Stimulated activated CD8-positive, alpha-beta memory T cell treated with anti-CD3 and anti-CD28 coated beads, Interleukin-2, amount 100 ng/mL, for 1 hour (primary cell): ENCODE results near the gene FYTTD1.
"Not testable (repeated sequence)": the region's sequence is repeated elsewhere in the genome, so short reads cannot be mapped to it uniquely, and the experiment has no call there.

Experiments used
- DNase-seq, 2 donors: peaks; one replicate each; pipeline ENCODE4 v3.0.0-alpha.2; 2020; ENCODE audit warnings: low read depth in 2 of 2

Gene FYTTD1, protein sequence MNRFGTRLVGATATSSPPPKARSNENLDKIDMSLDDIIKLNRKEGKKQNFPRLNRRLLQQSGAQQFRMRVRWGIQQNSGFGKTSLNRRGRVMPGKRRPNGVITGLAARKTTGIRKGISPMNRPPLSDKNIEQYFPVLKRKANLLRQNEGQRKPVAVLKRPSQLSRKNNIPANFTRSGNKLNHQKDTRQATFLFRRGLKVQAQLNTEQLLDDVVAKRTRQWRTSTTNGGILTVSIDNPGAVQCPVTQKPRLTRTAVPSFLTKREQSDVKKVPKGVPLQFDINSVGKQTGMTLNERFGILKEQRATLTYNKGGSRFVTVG

DNA sequence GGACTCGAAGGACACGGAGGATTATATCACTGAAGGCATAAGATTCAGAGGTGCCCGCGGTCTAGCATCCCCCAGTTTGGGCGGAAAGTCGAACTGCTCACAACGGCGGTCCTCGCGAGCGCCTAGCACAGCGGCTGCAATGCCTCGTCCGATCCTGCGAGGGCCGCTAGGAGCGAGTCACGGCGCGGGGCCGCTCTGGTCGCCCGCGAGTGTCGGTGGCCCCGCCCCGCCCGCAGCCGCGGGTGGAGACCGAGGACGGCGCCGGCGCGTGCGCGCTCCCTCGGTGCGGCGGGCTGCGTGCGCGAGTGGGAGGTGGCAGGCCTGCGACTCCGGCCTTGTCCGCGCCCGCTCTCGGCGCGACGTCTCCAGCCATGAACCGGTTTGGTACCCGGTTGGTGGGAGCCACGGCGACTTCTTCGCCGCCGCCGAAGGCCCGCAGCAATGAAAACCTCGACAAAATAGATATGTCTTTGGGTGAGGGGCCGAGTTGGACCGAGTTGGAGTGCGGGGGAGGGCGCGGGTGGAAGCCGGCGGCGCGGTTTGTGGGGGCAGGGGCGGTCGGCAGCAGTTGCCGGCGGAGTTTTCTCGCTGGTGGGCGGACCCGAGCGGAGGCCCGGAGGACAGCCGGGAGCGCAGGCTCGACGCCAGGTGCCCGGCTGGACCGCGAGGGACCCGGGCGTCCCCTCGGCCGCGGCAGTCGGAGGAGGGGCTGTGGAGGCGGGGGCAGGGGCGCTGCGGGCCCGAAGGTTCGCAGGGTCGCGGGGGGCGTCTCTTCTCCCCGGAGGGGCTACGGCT lies at the start of gene FYTTD1:
Gene FYTTD1, plus strand, starts transcription at position 283 of the 795 bp plus-strand sequence. Its CDS starts 89 bp downstream, at position 372.
- peak; percentile 79 to 80 for DNase-seq

DNA sequence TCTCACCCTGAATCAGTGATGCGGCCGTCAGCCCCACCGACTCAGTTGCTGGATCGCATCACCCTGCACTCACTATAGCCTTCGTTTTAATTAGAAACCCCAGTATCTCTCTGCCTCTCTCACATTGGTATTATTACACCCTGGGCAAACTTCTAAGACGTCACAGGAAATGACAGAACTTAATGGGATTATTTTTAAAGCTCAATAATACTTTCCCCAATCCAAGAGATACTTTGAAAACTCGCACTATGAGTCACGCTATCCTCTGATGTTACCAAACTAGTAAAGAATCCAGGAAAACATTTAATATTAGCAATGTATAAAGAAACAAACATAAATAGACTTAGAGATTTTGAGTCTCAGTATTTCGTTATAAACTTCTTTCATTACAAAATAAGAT lies 49.6 kb upstream of the FYTTD1 start:
- no peak for DNase-seq

DNA sequence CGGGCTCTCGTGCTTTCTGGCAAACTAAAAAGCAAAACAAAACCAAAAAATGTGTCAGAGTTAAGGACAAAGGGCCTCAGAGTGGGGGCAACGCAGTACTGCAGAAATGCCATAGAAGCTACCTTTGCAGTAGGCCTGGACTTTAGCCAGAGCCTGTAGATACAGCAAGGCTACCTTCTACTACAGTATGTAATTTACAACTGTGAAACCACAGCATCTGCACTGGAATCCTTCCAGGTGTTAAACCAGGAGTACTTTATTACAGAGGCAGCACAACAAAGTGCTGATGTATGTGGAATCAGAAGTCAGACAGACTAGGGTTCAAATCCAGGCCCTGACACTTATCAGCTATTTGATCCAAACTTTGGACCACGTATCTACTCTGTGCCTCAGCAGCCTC lies 47.8 kb upstream of the FYTTD1 start:
- DNase-seq, result no peak

DNA sequence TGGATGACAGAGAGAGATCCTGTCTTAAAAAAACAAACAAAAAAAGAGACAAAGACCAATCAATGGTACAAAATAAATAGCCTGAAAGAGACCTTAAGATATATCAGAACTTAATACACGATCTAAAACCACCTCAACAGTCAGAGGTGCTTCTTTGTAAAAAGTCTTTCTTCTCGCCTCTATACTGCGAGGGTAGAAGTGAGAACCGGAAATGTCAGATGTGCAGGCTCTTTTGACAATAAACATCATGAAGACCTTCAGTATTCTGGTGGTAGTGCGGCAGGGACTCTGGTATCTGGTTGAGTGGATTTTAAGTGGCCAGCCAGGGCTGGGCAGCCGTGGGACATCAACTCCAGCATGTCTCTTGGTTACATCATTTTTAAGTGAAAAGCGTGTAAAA lies 43.0 kb upstream of the FYTTD1 start:
- DNase-seq, result no peak

DNA sequence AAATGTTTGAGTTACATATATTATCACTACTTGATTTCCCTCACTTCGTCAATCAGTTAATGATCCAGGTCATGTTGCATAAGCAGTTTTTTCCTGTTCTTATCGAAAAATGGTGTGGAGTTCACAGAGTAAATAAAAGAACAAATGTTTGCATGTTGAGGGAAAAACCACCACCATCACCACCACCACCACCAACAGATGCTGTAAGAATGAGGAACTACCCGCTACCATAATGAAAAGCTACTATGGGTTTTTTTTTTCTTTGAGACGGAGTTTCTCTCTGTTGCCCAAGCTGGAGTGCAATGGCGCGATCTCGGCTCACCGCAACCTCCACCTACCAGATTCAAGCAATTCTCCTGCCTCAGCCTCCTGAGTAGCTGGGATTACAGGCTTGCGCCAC lies 40.5 kb upstream of the FYTTD1 start:
- DNase-seq, result no peak

DNA sequence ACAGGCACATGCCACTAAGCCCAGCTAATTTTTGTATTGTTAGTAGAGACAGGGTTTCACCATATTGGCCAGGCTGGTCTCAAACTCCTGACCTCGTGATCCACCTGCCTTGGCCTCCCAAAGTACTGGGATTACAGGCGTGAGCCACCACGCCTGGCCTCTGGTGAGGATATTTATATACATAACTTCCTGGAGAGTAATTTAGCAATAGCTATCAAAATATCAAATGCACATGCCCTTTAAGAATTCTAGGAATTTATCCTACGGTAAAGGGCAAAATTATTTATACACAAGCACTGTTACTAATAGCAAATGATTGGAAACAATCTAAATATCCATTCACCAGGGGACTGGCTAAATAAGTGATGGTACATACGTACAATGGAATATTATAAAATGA lies 38.7 kb upstream of the FYTTD1 start:
- DNase-seq, result not testable (repeated sequence)

DNA sequence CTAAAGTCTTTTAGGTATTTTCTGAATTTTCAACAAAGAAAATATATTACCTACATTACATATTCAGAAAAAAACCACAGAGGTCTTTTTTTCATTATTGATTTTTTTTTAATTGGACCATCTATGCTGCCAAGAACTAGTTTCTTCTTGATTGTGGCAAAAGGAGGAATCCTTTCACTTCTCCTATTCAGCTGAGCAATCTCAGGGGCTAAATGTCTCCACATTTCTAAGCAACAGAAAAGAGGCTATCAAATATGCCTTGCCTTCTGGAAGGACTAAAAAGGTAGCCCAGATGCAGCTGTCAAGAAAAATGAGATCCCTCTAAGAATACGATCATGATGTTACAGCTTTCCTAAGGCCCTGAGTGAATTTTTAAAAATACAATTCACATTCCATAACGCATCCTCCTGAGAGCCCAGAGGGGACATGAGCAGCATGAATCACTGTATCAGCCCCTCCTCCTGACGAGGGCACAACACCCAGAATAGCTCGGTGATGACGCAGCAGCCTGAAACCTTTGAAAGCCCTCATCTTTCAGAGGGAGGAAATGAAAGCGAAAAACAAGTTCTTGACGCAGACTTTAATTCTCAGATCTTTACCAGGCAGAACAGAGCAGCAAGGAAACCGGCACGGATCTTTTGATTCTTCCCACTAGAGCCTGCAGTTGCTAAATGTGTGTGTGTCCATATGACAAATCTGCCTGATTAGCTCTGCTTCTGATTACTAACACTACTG lies 37.5 kb upstream of the FYTTD1 start:
- DNase-seq, result peak; percentile 67 to 69

DNA sequence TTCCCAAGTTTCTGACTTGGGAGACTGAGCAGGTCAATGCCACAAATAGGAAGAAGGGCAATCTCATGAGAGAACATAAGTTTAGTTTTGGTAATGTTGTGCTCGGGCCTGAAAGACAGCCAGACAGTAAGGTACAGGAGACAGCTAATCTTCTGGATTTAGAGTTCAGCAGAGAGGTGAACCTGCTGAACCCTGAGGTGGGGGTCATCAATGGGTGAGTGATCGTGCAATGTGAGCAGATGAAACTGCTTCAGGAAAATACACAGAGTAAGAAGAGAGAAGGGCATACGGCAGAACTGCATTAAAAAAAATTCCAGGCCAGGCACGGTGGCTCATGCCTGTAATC lies 36.2 kb upstream of the FYTTD1 start:
- DNase-seq, result no peak

DNA sequence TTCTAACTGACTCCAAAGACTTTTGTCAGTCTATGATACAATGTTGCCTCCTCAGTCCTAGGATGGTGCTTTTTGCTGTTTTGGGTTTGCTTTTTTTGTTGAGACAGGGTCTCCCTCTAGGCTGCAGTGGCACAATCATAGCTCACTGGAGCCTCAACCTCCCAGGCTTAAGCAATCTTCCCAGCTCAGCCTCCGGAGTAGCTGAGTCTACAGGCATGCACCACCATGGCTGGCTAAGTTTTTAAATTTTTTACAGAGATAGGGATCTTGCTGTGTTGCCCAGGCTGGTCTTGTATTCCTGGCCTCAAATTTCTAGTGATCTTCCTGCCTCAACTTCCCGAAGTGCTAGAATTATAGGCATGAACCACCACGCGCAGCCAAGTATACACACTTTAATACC lies 35.4 kb upstream of the FYTTD1 start:
- no peak for DNase-seq

DNA sequence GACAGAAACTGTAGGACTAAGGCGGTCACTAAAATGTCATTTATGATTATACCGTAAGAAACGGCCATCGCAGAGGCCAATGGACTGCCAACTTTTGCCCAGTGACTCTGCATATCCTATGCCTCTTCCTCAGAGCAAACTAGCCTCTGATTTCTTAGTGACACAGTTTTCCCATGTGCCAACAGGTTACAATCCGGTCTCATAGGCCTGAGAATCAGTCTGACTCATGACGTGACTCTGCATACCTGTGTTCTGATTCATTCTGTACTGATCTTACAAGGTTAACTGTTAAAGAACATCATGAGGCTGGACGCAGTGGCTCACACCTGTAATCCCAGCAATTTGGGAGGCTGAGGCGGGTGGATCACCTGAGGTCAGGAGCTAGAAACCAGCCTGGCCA lies 30.8 kb upstream of the FYTTD1 start:
- DNase-seq, result no peak

DNA sequence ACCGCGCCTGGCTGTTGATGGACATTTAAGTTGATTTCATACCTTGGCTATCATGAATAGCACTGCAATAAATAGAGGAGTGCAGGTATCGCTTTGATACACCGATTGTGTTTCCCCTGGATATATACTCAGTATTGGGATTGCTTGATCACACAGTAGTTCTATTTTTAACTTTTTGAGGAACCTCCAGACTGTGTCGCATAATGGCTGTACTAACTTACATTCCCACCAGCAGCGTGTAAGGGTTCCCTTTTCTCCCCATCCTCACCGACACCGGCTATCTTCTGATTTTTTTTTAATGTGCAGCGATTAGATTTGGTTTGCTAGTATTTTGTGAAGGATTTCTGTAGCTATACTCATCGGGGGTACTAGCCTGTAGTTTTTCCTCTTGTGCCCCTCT lies 29.0 kb upstream of the FYTTD1 start:
- DNase-seq, result no peak

DNA sequence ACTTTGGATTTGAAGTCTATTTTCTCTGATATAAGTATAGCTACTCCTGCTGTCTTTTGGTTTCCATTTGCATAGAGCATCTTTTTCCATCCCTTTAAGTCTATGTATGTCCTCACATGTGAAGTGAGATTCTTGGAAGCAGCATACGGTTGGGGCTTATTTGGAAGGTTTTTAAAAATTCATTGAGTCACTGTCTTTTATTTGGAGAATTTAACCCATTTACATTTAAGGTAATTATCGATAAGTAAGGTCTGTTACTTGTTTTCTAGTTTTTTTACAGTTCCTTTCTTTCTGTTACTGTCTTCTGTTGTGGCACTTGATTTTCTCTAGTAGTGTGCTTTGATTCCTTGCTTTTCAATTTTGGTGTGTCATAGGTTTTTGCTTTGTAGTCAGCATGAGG lies 26.9 kb upstream of the FYTTD1 start:
- DNase-seq, result no peak

DNA sequence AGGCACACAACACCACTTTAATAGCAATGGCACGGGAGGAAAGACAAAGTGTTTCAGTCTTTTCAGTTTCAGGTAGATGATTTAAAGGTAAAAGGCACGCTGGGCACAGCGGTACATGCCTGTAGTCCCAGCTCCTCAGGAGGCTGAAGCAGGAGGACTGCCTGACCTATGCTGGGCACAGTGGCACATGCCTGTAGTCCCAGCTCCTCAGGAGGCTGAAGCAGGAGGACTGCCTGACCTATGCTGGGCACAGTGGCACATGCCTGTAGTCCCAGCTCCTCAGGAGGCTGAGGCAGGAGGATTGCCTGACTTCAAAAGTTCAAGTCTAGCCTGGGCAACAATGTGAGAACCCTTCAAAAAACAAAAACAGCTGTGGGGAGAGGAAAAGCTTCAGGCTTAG lies 21.8 kb upstream of the FYTTD1 start:
- DNase-seq, result not testable (repeated sequence)

DNA sequence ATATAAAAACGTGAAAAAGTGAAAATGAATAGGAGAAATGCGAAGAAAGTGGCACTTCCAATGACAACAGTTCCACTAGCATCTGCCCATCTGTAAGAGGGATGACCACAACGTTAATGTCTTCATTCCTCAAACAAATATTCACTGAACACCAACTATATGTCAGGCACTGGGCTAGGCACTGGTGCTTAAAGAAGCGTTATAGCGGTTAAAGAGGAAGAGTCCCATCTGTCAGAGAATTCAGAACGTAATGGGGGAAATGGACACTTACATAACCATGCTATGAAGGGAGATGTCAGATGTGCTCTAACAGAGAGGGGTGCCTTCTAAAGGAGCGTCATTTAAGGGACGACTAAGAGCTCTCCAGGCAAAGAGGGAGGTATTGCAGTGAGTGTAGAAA lies 21.2 kb upstream of the FYTTD1 start:
- no peak for DNase-seq

DNA sequence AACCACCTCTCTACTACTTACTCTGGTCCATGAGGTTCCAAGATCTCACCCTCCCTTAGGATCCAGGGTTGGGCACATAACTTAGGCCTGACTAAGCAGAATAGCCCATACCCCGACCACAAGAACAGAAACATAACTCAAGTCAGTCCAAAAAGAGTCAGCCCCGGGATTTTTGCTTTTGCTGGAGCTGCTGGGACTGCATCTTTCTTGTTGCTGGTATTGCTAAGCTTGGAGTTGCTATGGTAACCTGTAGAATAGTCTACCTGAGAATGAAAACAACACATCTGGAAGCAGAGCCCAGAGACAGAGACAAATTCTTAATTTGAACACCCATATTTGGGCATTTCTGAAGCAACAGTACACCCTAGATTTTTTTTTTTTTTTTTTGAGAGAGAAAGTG lies 19.5 kb upstream of the FYTTD1 start:
- DNase-seq, result no peak

DNA sequence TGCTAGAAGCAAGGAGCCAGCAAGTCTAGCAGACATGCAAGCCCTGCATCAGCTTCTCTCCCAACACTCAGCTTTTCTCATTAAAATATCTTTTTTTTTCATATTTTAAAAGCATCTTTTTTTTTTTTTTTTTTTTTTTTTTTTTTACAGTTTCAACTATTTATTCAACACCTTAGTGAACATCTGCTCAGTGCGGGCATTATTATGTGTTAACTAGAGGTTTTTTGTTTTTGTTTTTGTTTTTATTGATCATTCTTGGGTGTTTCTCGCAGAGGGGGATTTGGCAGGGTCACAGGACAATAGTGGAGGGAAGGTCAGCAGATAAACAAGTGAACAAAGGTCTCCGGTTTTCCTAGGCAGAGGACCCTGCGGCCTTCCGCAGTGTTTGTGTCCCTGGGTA lies 18.9 kb upstream of the FYTTD1 start:
- DNase-seq, result not testable (repeated sequence)

DNA sequence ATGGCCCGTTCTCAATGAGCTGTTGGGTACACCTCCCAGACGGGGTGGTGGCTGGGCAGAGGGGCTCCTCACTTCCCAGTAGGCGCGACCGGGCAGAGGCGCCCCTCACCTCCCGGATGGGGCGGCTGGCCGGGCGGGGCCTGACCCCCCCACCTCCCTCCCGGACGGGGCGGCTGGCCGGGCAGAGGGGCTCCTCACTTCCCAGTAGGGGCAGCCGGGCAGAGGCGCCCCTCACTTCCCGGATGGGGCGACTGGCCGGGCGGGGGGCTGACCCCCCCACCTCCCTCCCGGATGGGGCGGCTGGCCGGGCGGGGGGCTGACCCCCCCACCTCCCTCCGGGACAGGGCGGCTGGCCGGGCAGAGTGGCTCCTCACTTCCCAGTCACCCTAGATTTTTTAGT lies 18.2 kb upstream of the FYTTD1 start:
- not testable (repeated sequence) for DNase-seq

DNA sequence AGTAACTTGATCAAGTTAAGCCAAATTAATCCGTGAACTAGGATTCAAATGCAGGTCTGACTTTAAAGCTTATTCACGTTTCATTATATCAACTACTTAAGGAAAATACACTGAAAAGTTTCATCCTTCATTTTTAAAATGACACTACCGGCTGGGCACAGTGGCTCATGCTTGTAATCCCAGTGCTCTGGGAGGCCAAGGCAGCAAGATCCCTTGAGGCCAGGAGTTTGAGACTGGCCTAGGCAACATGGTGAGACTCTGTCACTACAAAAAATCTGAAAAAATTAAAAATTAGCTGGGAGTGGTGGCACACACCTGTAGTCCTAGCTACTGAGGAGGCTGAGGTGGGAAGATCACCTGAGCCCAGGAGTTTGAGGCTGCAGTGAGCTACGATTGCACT lies 16.6 kb upstream of the FYTTD1 start:
- no peak for DNase-seq

DNA sequence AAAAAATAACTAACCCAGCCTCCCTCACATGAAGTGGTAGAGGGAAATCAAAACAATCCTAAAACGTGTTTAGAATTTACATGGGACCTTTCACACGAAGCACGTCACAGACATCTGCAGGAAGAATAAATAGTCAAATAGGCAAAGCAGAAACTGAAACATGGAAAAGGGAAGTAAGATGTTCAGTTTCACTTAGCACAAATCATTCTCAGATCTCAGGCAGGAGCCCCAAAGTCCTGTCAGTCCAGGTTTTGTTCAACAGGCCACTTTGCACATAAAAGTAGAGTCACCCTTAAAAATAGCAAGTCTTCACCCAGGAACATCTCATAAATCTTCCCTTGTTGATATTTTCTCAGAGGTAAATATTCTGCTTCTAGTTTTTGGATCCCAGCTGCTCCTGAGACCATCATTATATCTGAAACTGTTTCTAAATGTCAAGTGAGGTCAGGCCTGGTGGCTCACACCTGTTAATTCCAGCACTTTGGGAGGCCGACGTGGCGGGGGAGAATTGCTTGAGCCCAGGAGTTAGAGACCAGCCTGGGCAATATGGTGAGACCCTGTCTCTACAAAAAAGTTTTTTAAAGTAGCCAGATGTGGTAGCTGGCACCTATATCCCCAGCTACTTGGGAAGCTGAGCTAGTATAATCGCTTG lies 14.9 kb upstream of the FYTTD1 start:
- DNase-seq, result no peak

DNA sequence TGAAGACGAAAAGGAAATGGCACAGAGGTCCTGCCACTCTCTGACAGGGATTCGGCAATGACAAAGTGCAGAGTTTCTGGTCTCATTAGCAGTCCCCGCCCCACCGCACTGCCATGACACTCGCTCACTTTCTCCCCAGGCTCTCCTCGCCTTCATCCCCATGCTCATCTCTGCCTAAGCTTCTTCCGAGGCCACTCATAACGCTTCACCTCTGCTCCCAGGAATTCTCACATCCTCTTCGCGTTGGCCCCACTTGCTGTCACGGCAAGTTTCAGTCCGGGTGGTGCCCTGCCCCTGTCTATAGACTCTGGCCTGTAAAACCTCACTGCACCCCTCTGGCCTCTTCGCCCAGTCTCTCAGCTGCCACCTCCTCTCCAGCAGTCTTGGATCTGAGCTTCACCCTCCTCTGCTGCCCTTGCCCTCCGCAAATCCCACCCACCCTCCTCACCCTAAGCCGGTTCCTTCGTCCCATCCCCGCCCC lies 13.6 kb upstream of the FYTTD1 start:
- DNase-seq, result peak in 1 of 2 donors; percentile 25

DNA sequence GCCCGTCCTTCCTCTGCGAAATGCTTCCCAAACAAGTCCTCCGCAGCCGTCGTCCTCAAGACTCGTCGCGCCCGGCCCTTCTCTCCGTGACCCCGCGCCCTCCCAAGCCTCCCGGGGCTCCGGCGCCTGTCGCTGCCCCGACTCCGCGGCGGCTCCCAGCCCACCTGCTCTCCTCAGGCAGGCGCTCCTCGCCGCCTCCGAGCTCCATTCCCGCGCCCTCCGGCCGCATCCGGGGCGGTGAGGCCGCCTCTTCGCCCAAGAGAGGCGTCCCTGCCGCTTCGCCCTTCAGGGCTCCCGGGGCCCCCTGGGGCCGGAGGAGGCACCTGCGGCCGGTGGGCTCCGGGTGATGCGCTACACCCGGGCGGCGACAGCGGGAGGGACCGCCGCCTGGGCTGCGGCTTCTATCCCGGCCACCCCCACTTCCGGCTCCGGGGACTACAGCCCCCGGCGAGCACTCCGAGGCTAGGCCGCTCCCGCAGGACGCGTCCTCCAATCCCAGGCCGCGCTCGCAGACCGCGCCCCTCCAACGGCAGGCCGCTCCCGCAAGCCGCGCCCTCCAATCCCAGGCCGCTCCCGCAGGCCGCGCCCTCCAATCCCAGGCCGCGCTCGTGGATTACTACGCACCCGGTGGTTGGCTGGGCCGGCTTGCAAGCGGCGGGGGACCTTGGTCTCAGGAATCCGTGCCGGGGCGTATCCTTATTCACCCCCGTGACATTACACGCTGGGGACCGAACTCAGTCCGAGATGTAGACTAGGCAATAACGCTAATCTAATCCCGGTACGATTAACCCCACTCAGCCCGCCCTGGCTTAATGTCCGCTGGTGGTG lies 13.0 kb upstream of the FYTTD1 start, which contains the start of gene RUBCN:
Gene RUBCN, minus strand, starts transcription at position 414 of the 828 bp plus-strand sequence. Its CDS starts 185 bp downstream, at position 229.
- DNase-seq, result peak; percentile 81 to 88
